ENCODE measurements around the gene ARF1.

DNA sequence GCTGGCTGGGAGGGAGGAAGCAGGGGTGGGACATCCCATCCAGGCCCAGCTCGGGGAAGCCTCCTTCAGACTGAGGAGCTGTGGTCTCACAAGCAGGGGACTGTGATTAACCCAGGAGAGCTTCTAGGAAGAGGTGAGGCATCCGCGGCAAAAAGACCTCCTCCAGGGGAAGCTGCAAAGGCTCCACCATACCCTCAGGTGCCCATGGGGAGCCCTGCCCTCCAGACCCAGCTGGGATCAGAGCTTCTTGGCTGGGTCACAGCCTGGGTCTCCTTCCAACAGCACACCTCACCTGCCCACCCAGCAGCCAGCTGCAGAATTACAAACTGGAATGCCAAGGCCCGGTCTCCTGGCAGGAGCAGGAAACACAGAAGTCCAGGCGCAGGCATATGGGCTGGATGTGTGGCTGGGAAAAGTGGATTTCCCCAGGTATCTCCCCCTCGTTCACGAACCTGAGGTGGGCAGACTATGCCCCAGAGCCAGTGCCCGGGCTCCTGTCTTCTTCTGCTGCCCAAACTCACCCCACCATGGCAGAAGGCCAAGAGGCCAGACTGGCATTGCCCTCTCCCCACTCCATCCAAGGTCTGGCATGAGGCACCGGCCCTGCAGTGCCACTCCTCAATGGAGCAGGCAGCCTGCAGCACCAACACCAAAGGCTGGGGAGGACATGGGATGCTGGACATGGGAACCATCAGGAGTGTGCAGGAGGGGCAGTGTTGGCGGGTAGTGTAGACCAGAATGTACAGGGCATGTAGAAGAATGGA lies 15.4 kb upstream of the ARF1 start:
- TF ChIP-seq, protein P1, sequence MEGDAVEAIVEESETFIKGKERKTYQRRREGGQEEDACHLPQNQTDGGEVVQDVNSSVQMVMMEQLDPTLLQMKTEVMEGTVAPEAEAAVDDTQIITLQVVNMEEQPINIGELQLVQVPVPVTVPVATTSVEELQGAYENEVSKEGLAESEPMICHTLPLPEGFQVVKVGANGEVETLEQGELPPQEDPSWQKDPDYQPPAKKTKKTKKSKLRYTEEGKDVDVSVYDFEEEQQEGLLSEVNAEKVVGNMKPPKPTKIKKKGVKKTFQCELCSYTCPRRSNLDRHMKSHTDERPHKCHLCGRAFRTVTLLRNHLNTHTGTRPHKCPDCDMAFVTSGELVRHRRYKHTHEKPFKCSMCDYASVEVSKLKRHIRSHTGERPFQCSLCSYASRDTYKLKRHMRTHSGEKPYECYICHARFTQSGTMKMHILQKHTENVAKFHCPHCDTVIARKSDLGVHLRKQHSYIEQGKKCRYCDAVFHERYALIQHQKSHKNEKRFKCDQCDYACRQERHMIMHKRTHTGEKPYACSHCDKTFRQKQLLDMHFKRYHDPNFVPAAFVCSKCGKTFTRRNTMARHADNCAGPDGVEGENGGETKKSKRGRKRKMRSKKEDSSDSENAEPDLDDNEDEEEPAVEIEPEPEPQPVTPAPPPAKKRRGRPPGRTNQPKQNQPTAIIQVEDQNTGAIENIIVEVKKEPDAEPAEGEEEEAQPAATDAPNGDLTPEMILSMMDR (IDR thresholded peaks at IDR 0.05): no peak
- TF ChIP-seq POLR2A (IDR thresholded peaks at IDR 0.05): no peak
